Endothelial cell (in vitro differentiated cells): ENCODE measurements around the gene KAZN. TPM values are rescaled to one million over a fixed set of nuclear protein-coding genes. Genes with fewer than 3 reads are reported as not detected.

Experiments
- DNase-seq: peaks from one replicate; pipeline ENCODE4 v3.0.0; 2021; ENCODE audit warnings: low spot score
- H3K27ac Mint-ChIP-seq: one replicate; pipeline ENCODE4 v1.8.0; 2021; ENCODE audit warnings: mixed read lengths, inconsistent platforms; ENCODE audit not compliant: unreplicated experiment
- H3K27me3 Mint-ChIP-seq: one replicate; pipeline ENCODE4 v1.8.0; 2021; ENCODE audit warnings: mild to moderate bottlenecking, moderate library complexity, mixed read lengths, inconsistent platforms; ENCODE audit not compliant: unreplicated experiment
- H3K36me3 Mint-ChIP-seq: one replicate; pipeline ENCODE4 v1.8.0; 2021; ENCODE audit warnings: mild to moderate bottlenecking, low read depth, mixed read lengths, inconsistent platforms; ENCODE audit not compliant: unreplicated experiment
- H3K4me1 Mint-ChIP-seq: one replicate; pipeline ENCODE4 v1.8.0; 2021; ENCODE audit warnings: mild to moderate bottlenecking, mixed read lengths, inconsistent platforms; ENCODE audit not compliant: unreplicated experiment
- H3K4me3 Mint-ChIP-seq: one replicate; pipeline ENCODE4 v1.8.0; 2021; ENCODE audit warnings: mild to moderate bottlenecking, mixed read lengths, inconsistent platforms; ENCODE audit not compliant: unreplicated experiment
- H3K9me3 Mint-ChIP-seq: one replicate; pipeline ENCODE4 v1.8.0; 2021; ENCODE audit warnings: mixed read lengths, inconsistent platforms; ENCODE audit not compliant: unreplicated experiment
- CTCF ChIP-seq: fragments of 200-600 bp; sonication (generic); IDR thresholded peaks from one replicate; pipeline ENCODE4 v1.5.0; 2021; ENCODE audit warnings: antibody characterized with exemption; ENCODE audit not compliant: unreplicated experiment
- total RNA-seq: library from RNA; stranded (reverse); fragmentation: NEBNext Ultra II Directional; extraction: Animal tissue kit (Norgen Biotek cat#: 25700); gene quantifications from one replicate; pipeline ENCODE4 v1.2.1, GENCODE V29; 2021; ENCODE audit not compliant: unreplicated experiment

KAZN gene
- total RNA-seq, 1 donor from 2014 or later, result 10.1 TPM

GRCh38 chr1:14756589-14757285 is 158.3 kb downstream of the KAZN start:
- no peak for DNase-seq
- Mint-ChIP-seq H3K27me3 (peaks cover 4% of the 10 kb centered on the region), H3K9me3 (no peaks in the 10 kb centered on the region), H3K27ac (peak overlapping the region; percentile 38), H3K4me3 (no peak overlapping the region), H3K4me1 (peaks cover 6% of the 10 kb centered on the region), H3K36me3 (no peaks in the 10 kb centered on the region)
- no peak for TF ChIP-seq CTCF

GRCh38 chr1:14757286-14757625 is 158.8 kb downstream of the KAZN start:
- H3K27me3 Mint-ChIP-seq, result peaks cover 4% of the 10 kb centered on the region
- DNase-seq, result no peak
- no peaks in the 10 kb centered on the region for H3K9me3 Mint-ChIP-seq
- no peaks in the 10 kb centered on the region for H3K36me3 Mint-ChIP-seq
- H3K4me1 Mint-ChIP-seq, result peaks cover 6% of the 10 kb centered on the region
- H3K27ac Mint-ChIP-seq, result no peak overlapping the region
- TF ChIP-seq CTCF, result no peak
- no peak overlapping the region for H3K4me3 Mint-ChIP-seq

GRCh38 chr1:14759042-14759818 is 160.7 kb downstream of the KAZN start:
- no peak for TF ChIP-seq CTCF
- no peaks in the 10 kb centered on the region for H3K36me3 Mint-ChIP-seq
- H3K4me1 Mint-ChIP-seq, result peaks cover 6% of the 10 kb centered on the region
- no peaks in the 10 kb centered on the region for H3K9me3 Mint-ChIP-seq
- peaks cover 7% of the 10 kb centered on the region for H3K27me3 Mint-ChIP-seq
- H3K4me3 Mint-ChIP-seq, result no peak overlapping the region
- no peak overlapping the region for H3K27ac Mint-ChIP-seq
- DNase-seq, result no peak

- H3K27ac Mint-ChIP-seq, result no peak overlapping the region
- no peaks in the 10 kb centered on the region for H3K36me3 Mint-ChIP-seq
- H3K4me1 Mint-ChIP-seq, result peaks cover 6% of the 10 kb centered on the region
Measured at GRCh38 chr1:14759843-14760242, 161.4 kb downstream of the KAZN start.

More at GRCh38 chr1:14759843-14760242, 161.4 kb downstream of the KAZN start:
- DNase-seq, result no peak
- TF ChIP-seq CTCF, result no peak
- H3K9me3 Mint-ChIP-seq, result no peaks in the 10 kb centered on the region
- H3K27me3 Mint-ChIP-seq, result peaks cover 7% of the 10 kb centered on the region
- H3K4me3 Mint-ChIP-seq, result no peak overlapping the region
